ENCODE data around the gene GRM2.

GRM2 gene

GRCh38 chr3:51722362-51722761 lies 15.5 kb downstream of the GRM2 start:
- no peak for DNase-seq
- no peak overlapping the region for H3K4me3 ChIP-seq (ENCODE audit: low read depth, low read length)
- TF ChIP-seq CTCF (IDR thresholded peaks at IDR 0.05; ENCODE audit: low read depth, low read length), result no peak
- H3K9me3 ChIP-seq (ENCODE audit: severe bottlenecking), result no peaks in the 10 kb centered on the region
- H3K36me3 ChIP-seq, result peaks cover 8% of the 10 kb centered on the region
- no peak overlapping the region for H3K27ac ChIP-seq
- H3K27me3 ChIP-seq (ENCODE audit: insufficient read depth, low read depth, severe bottlenecking), result no peaks in the 10 kb centered on the region

- H3K27me3 ChIP-seq (ENCODE audit: insufficient read depth, low read depth, severe bottlenecking), result no peaks in the 10 kb centered on the region
- no peaks in the 10 kb centered on the region for H3K36me3 ChIP-seq
- no peaks in the 10 kb centered on the region for H3K9me3 ChIP-seq (ENCODE audit: severe bottlenecking)
- no peak overlapping the region for H3K4me3 ChIP-seq (ENCODE audit: low read depth, low read length)
- no peak for TF ChIP-seq CTCF (IDR thresholded peaks at IDR 0.05; ENCODE audit: low read depth, low read length)
- no peak for DNase-seq
- H3K27ac ChIP-seq, result no peak overlapping the region
Observed at GRCh38 chr3:51727500-51727899, 20.6 kb downstream of the GRM2 start.

GRCh38 chr3:51729042-51729633 lies 22.3 kb downstream of the GRM2 start:
- H3K36me3 ChIP-seq, result no peaks in the 10 kb centered on the region
- H3K27ac ChIP-seq, result no peak overlapping the region
- no peak overlapping the region for H3K4me3 ChIP-seq (ENCODE audit: low read depth, low read length)
- no peak for DNase-seq
- TF ChIP-seq CTCF (IDR thresholded peaks at IDR 0.05; ENCODE audit: low read depth, low read length), result no peak
- H3K27me3 ChIP-seq (ENCODE audit: insufficient read depth, low read depth, severe bottlenecking), result no peaks in the 10 kb centered on the region
- no peaks in the 10 kb centered on the region for H3K9me3 ChIP-seq (ENCODE audit: severe bottlenecking)

- Histone ChIP-seq H3K27me3 (ENCODE audit: insufficient read depth, low read depth, severe bottlenecking) (no peaks in the 10 kb centered on the region), H3K36me3 (no peaks in the 10 kb centered on the region), H3K4me3 (ENCODE audit: low read depth, low read length) (no peak overlapping the region), H3K9me3 (ENCODE audit: severe bottlenecking) (no peaks in the 10 kb centered on the region), H3K27ac (no peak overlapping the region)
- TF ChIP-seq CTCF (IDR thresholded peaks at IDR 0.05; ENCODE audit: low read depth, low read length), result no peak
- no peak for DNase-seq
Observed at GRCh38 chr3:51733859-51734571, 27.1 kb downstream of the GRM2 start.

GRCh38 chr3:51734572-51734907 lies 27.7 kb downstream of the GRM2 start:
- Histone ChIP-seq H3K9me3 (ENCODE audit: severe bottlenecking) (no peaks in the 10 kb centered on the region), H3K4me3 (ENCODE audit: low read depth, low read length) (no peak overlapping the region), H3K27me3 (ENCODE audit: insufficient read depth, low read depth, severe bottlenecking) (no peaks in the 10 kb centered on the region), H3K27ac (no peak overlapping the region), H3K36me3 (no peaks in the 10 kb centered on the region)
- no peak for TF ChIP-seq CTCF (IDR thresholded peaks at IDR 0.05; ENCODE audit: low read depth, low read length)
- no peak for DNase-seq

GRCh38 chr3:51735039-51735438 lies 28.2 kb downstream of the GRM2 start:
- H3K27me3 ChIP-seq (ENCODE audit: insufficient read depth, low read depth, severe bottlenecking), result no peaks in the 10 kb centered on the region
- H3K27ac ChIP-seq, result no peak overlapping the region
- no peak for TF ChIP-seq CTCF (IDR thresholded peaks at IDR 0.05; ENCODE audit: low read depth, low read length)
- no peak for DNase-seq
- no peak overlapping the region for H3K4me3 ChIP-seq (ENCODE audit: low read depth, low read length)
- no peaks in the 10 kb centered on the region for H3K36me3 ChIP-seq
- no peaks in the 10 kb centered on the region for H3K9me3 ChIP-seq (ENCODE audit: severe bottlenecking)
